Measurements from ENCODE around the gene RNU7-1. TPM values are rescaled to one million over a fixed set of nuclear protein-coding genes. Genes with fewer than 3 reads are reported as not detected.
"Not testable (repeated sequence)": the region's sequence is repeated elsewhere in the genome, so short reads cannot be mapped to it uniquely, and the experiment has no call there.

RNU7-1 gene
- polyA plus RNA-seq, 2 of the 4 experiments (the other 2 are of a cell fraction) = not detected

GRCh38 chr12:6905414-6906040 is 38.1 kb upstream of the RNU7-1 start:
- H3K9me3 ChIP-seq = no peaks in the 10 kb centered on the region
- FAIRE-seq (no peak), DNase-seq (ENCODE audit: low read depth in 1 of 2, low spot score in 1 of 2) (no peak), ATAC-seq (no peak)
- H3K4me3 ChIP-seq = peak overlapping the region; percentile 78
- 62% methylated on average over 5 of the region's 5 CpGs for WGBS (ENCODE audit: missing lambda C conversion rate)
- H3K4me1 ChIP-seq = peaks cover 11% of the 10 kb centered on the region; the same call in 2 of the 3 replicates
- TF ChIP-seq MAFK (IDR thresholded peaks at IDR 0.05; ENCODE audit: partially characterized antibody) (no peak), TP53 (CRISPR knock-in tag; IDR thresholded peaks at IDR 0.05) (no peak), SMC3 (IDR thresholded peaks at IDR 0.05) (no peak), ZC3H11A (IDR thresholded peaks at IDR 0.05) (no peak), PBX3 (IDR thresholded peaks at IDR 0.05) (no peak), EHF (CRISPR knock-in tag; IDR thresholded peaks at IDR 0.05) (no peak)
- peak overlapping the region; percentile 82 to 91 for H3K27ac ChIP-seq
- ChIA-PET CTCF (interaction anchor here (1.1 to 22.2 kb wide), 6 partner anchors 14 to 208 kb away, joined by 3 to 232 read pairs (median 36); partner anchors contain the start of genes SPSB2 and TPI1), POLR2A (interaction anchor here (0.7 to 1.5 kb wide), 6 partner anchors 9 to 216 kb away, joined by 3 to 6 read pairs (median 4); partner anchors contain the start of genes C12orf57, ENO2, RNU7-1 and SPSB2)
- peak overlapping the region; percentile 95 for H3K4me2 ChIP-seq

- H3K27ac ChIP-seq; ATAC-seq; H3K4me3 ChIP-seq; H3K4me2 ChIP-seq; FAIRE-seq; H3K9me3 ChIP-seq; DNase-seq (ENCODE audit: low read depth in 1 of 2, low spot score in 1 of 2): not testable (repeated sequence)
- CTCF ChIA-PET = interaction anchor here (1.2 to 22.2 kb wide), 4 partner anchors 9 to 37 kb away, joined by 4 to 232 read pairs (median 78); partner anchors contain the start of genes SPSB2 and TPI1
- POLR2A ChIA-PET = interaction anchor here (0.5 to 1.4 kb wide), 2 partner anchors 27 to 36 kb away, joined by 4 to 6 read pairs; partner anchors contain the start of genes C12orf57 and RNU7-1
- H3K4me1 ChIP-seq = peaks cover 11% of the 10 kb centered on the region; the same call in 2 of the 3 replicates
- 97% methylated on average over 11 of the region's 11 CpGs for WGBS (ENCODE audit: missing lambda C conversion rate)
These were observed 35.5 kb upstream of the RNU7-1 start for GRCh38 chr12:6908141-6908540.

- DNase-seq (ENCODE audit: low read depth in 1 of 2, low spot score in 1 of 2) (no peak), ATAC-seq (no peak), FAIRE-seq (no peak)
- ChIA-PET CTCF (interaction anchor here (0.6 to 22.2 kb wide), 6 partner anchors 10 to 198 kb away, joined by 3 to 232 read pairs (median 35); partner anchors contain the start of genes SPSB2 and TPI1), POLR2A (interaction anchor here (1.4 kb wide), 1 partner anchor 34 kb away, joined by 6 read pairs; the partner anchor contains the start of genes C12orf57 and RNU7-1)
- Histone ChIP-seq H3K4me1 (peaks cover 12% of the 10 kb centered on the region), H3K9me3 (no peaks in the 10 kb centered on the region), H3K4me2 (no peak overlapping the region), H3K4me3 (no peak overlapping the region), H3K27ac (no peak overlapping the region)
- TF ChIP-seq FOSB (CRISPR knock-in tag; IDR thresholded peaks at IDR 0.05) = no peak
- TF ChIP-seq JUNB (IDR thresholded peaks at IDR 0.05) = no peak
- TF ChIP-seq NR3C1 (IDR thresholded peaks at IDR 0.05) = no peak
- no peak for TF ChIP-seq SREBF2 (IDR thresholded peaks at IDR 0.05)
- TF ChIP-seq EP300 (IDR thresholded peaks at IDR 0.05) = no peak
- no peak for TF ChIP-seq POLR2AphosphoS2 (conservative IDR thresholded peaks at IDR 0.05; ENCODE audit: low read length)
- 81% methylated on average over 4 of the region's 4 CpGs for WGBS (ENCODE audit: missing lambda C conversion rate)
These were observed 34.0 kb upstream of the RNU7-1 start for GRCh38 chr12:6909421-6910145.

- CTCF ChIA-PET = interaction anchor here (0.5 to 22.2 kb wide), 10 partner anchors 12 to 53 kb away, joined by 3 to 232 read pairs (median 6); partner anchors contain the start of genes ATN1, SPSB2 and TPI1
- DNase-seq (ENCODE audit: low read depth in 1 of 2, low spot score in 1 of 2) = no peak
- 92% methylated on average over 15 of the region's 15 CpGs for WGBS (ENCODE audit: missing lambda C conversion rate)
- H3K4me3 ChIP-seq = no peak overlapping the region
- POLR2A ChIA-PET = interaction anchor here (0.6 to 1.9 kb wide), 2 partner anchors 21 to 30 kb away, joined by 3 to 6 read pairs; no protein-coding TSS in a partner anchor
- TF ChIP-seq CBX8 (IDR thresholded peaks at IDR 0.05) = no peak
- no peak for TF ChIP-seq CTCF (IDR thresholded peaks at IDR 0.05)
- no peak for TF ChIP-seq PHF8 (IDR thresholded peaks at IDR 0.05; ENCODE audit: borderline replicate concordance, low read depth)
- no peak for TF ChIP-seq HOXA7 (CRISPR knock-in tag; IDR thresholded peaks at IDR 0.05)
- no peaks in the 10 kb centered on the region for H3K9me3 ChIP-seq
- H3K4me2 ChIP-seq = no peak overlapping the region
- no peak for ATAC-seq
- H3K4me1 ChIP-seq = peaks cover 17% of the 10 kb centered on the region
- H3K27ac ChIP-seq = no peak overlapping the region
- FAIRE-seq = no peak
These were observed 31.3 kb upstream of the RNU7-1 start for GRCh38 chr12:6912164-6912935.

Measured in A549 (cell line).